Endothelial cell of umbilical vein (primary cell): ENCODE measurements around the gene HTR2B.

Experiments
- CTCF ChIP-seq, 2 donors: IDR thresholded peaks; 1 replicate in 1 of 2; 2 replicates in 1 of 2; pipeline ENCODE4 v1.5.1; 2011; ENCODE audit warnings: low read length in 2 of 2, mild to moderate bottlenecking in 2 of 2, moderate library complexity in 2 of 2, control low read depth in 1 of 2, inconsistent platforms in 1 of 2, low read depth in 1 of 2; ENCODE audit not compliant: insufficient read depth in 1 of 2; ENCODE audit errors: extremely low read depth in 1 of 2
- MAX ChIP-seq: IDR thresholded peaks from 2 replicates; pipeline ENCODE4 v1.6.1; 2011; ENCODE audit not compliant: insufficient read depth, insufficient read length
- POLR2A ChIP-seq: IDR thresholded peaks from 2 replicates; pipeline ENCODE4 v1.6.1; 2012; ENCODE audit warnings: low read depth, mild to moderate bottlenecking, control low read depth, low read length
- POLR2AphosphoS5 ChIP-seq: IDR thresholded peaks from 2 replicates; pipeline ENCODE4 v1.6.1; 2012; ENCODE audit warnings: low read depth, mild to moderate bottlenecking, control low read depth, low read length, moderate library complexity; ENCODE audit not compliant: insufficient read depth

GRCh38 chr2:231115651-231116050 is 9.2 kb downstream of the HTR2B start:
- TF ChIP-seq CTCF (IDR thresholded peaks at IDR 0.05; ENCODE audit: extremely low read depth in 1 of 2, insufficient read depth in 1 of 2, low read depth in 1 of 2, low read length in 2 of 2): no peak
- no peak for TF ChIP-seq POLR2A
- TF ChIP-seq POLR2AphosphoS5: no peak
- no peak for TF ChIP-seq MAX
